Ascending aorta (tissue), 2 donors: ENCODE results near the gene CNKSR3. TPM values are rescaled to one million over a fixed set of nuclear protein-coding genes. Genes with fewer than 3 reads are reported as not detected.

ENCODE experiments used
- DNase-seq, 2 donors: peaks; one replicate each; pipeline ENCODE4 v3.0.0-alpha.2; 2019; ENCODE audit warnings: low spot score in 2 of 2
- H3K27ac ChIP-seq, 2 donors: fragments of 200-600 bp; sonication (generic); one replicate each; pipeline ENCODE4 v1.5.1; 2016 to 2017; ENCODE audit warnings: mild to moderate bottlenecking in 1 of 2
- H3K27me3 ChIP-seq: fragments of 200-600 bp; sonication (generic); one replicate; pipeline ENCODE4 v1.5.1; 2017
- H3K36me3 ChIP-seq, 2 donors: fragments of 200-600 bp; sonication (generic); one replicate each; pipeline ENCODE4 v1.5.1; 2016
- H3K4me1 ChIP-seq, 2 donors: fragments of 200-600 bp; sonication (generic); one replicate each; pipeline ENCODE4 v1.5.1; 2016 to 2017; ENCODE audit warnings: mild to moderate bottlenecking in 1 of 2
- H3K4me3 ChIP-seq, 2 donors: fragments of 200-600 bp; sonication (generic); one replicate each; pipeline ENCODE4 v1.5.1; 2016 to 2017; ENCODE audit warnings: mild to moderate bottlenecking in 1 of 2
- H3K9me3 ChIP-seq, 2 donors: fragments of 200-600 bp; sonication (generic); one replicate each; pipeline ENCODE4 v1.5.1; 2016
- intact Hi-C: fragments of 100-400 bp; cut with DNase I; formaldehyde crosslinking; loops from one replicate; pipeline ENCODE4 v1.15.1; 2023
- total RNA-seq: library from RNA; depleted of rRNA; stranded (reverse); fragments of >200 nt; gene quantifications from one replicate; pipeline ENCODE4 v1.1.0, GENCODE V29; 2016
- TF ChIP-seq, protein P1 (sequence below), 3 experiments: fragments of 200-600 bp in 2 of 3; fragments of 450-650 bp in 1 of 3; sonication (generic) in 2 of 3; IDR thresholded peaks; one replicate each; pipeline ENCODE4 v1.5.1; 2016 to 2019; ENCODE audit warnings: antibody characterized with exemption in 3 of 3, mild to moderate bottlenecking in 1 of 3, moderate library complexity in 1 of 3

The CNKSR3 gene
- total RNA-seq, 1 donor from 2014 or later = 9.7 TPM

DNA sequence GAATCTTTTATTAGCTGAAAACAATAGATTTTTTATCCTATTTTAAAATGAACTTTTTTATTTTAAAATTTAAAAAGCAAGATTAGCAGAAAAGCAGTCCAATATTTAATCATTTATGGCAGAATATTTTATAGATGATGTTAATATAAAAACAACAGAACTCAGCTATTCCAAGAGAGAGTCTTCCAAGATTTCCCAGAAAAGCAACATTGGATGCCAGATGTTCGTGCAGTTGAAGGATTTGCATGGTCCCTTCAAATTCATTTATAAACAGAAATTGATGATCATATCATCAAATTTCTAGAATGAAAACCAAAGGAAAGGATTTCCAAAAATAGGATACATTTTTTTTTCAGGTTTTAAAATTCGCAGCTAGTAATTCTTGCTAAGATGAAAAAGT, 25.4 kb upstream of the CNKSR3 start:
- intact Hi-C loops = no loop called here
- no peaks in the 10 kb centered on the region for H3K27me3 ChIP-seq
- TF ChIP-seq, protein P1, sequence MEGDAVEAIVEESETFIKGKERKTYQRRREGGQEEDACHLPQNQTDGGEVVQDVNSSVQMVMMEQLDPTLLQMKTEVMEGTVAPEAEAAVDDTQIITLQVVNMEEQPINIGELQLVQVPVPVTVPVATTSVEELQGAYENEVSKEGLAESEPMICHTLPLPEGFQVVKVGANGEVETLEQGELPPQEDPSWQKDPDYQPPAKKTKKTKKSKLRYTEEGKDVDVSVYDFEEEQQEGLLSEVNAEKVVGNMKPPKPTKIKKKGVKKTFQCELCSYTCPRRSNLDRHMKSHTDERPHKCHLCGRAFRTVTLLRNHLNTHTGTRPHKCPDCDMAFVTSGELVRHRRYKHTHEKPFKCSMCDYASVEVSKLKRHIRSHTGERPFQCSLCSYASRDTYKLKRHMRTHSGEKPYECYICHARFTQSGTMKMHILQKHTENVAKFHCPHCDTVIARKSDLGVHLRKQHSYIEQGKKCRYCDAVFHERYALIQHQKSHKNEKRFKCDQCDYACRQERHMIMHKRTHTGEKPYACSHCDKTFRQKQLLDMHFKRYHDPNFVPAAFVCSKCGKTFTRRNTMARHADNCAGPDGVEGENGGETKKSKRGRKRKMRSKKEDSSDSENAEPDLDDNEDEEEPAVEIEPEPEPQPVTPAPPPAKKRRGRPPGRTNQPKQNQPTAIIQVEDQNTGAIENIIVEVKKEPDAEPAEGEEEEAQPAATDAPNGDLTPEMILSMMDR (IDR thresholded peaks at IDR 0.05) = no peak
- peaks cover 0 to 3% of the 10 kb centered on the region in 2 donors for H3K4me1 ChIP-seq
- DNase-seq = no peak
- H3K4me3 ChIP-seq = no peak overlapping the region
- no peaks in the 10 kb centered on the region for H3K9me3 ChIP-seq
- H3K36me3 ChIP-seq = no peaks in the 10 kb centered on the region
- no peak overlapping the region for H3K27ac ChIP-seq

DNA sequence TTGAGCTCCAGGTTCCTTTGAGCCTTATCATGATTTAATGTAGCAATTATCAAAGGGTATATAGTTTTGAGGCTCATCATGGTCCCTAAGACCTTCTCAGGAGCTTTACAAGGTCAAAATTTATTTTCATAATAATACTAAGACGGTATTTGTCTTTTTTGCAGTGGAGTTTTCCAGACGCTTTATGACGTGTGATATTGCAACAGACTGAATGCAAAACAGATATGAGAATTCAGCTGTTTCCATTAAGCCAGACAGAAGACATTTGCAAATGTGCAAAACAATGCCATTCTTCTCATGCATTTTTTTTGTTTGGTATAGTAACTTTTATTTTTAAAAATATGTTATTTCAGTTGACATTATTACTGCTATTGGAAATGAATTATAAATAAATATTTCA, 24.7 kb upstream of the CNKSR3 start:
- H3K27ac ChIP-seq = no peak overlapping the region
- DNase-seq = no peak
- H3K4me1 ChIP-seq = peaks cover 0 to 3% of the 10 kb centered on the region in 2 donors
- intact Hi-C loops = no loop called here
- no peaks in the 10 kb centered on the region for H3K36me3 ChIP-seq
- no peak overlapping the region for H3K4me3 ChIP-seq
- H3K9me3 ChIP-seq = no peaks in the 10 kb centered on the region
- H3K27me3 ChIP-seq = no peaks in the 10 kb centered on the region
- TF ChIP-seq, protein P1 (IDR thresholded peaks at IDR 0.05) = no peak

DNA sequence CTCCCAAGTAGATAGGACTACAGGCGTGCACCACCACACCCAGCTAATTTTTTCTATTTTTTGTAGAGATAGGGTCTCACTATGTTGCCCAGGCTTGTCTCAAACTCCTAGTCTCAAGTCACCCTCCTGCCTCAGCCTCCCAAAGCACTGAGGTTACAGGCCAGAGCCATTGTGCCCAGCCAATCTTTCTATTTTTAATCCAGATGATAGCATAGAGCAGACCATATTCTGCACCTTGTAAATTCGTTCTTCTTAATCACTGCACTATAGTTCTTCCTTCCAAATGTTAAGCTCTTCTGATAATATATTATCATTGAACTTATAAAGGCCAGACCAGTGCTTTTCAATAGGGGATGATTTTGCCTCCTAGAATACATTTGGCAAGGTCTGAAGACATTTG, 24.0 kb upstream of the CNKSR3 start:
- peaks cover 0 to 3% of the 10 kb centered on the region in 2 donors for H3K4me1 ChIP-seq
- H3K4me3 ChIP-seq = no peak overlapping the region
- no peaks in the 10 kb centered on the region for H3K36me3 ChIP-seq
- TF ChIP-seq, protein P1 (IDR thresholded peaks at IDR 0.05) = no peak
- no peak for DNase-seq
- intact Hi-C loops = no loop called here
- no peaks in the 10 kb centered on the region for H3K9me3 ChIP-seq
- no peaks in the 10 kb centered on the region for H3K27me3 ChIP-seq
- no peak overlapping the region for H3K27ac ChIP-seq

DNA sequence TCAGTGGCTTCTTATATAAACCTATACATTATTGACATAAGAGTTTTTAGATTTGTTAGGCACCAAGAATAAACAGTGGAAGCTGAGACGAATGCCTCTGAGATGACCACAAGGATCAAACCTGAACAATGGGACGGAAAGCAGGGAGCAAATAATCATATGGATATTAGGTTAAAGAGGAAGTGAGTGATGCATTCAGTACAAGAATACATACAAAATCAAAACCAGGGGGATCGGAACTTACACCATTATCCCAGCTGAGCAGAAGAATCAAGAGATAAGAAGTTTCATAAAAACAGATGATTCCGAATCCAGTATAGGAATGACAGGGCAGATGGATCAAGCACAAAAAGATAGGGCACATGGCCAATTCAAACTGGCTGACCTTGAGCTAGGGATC, 21.9 kb upstream of the CNKSR3 start:
- Histone ChIP-seq H3K27me3 (no peaks in the 10 kb centered on the region), H3K4me1 (peaks cover 0 to 3% of the 10 kb centered on the region in 2 donors), H3K4me3 (no peak overlapping the region), H3K36me3 (no peaks in the 10 kb centered on the region), H3K9me3 (no peaks in the 10 kb centered on the region), H3K27ac (no peak overlapping the region)
- no peak for DNase-seq
- intact Hi-C loops = no loop called here
- TF ChIP-seq, protein P1 (IDR thresholded peaks at IDR 0.05) = no peak

DNA sequence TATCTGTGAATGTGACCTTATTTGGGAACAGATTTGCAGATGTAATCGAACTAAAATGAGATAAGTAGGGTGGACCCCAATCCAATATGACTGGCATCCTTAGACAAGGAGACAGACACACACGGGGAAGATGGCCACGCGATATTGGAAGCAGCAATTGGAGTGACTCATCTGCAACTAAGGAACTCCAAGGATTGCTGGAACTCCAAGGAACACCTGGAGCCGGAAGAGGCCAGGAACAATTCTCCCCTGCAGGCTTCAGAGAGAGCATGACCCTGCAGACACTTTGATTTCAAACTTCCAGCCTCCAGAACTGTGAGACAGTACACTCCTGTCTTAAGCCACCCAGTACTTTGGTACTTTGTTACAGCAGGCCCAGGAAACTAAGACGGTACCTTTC, 19.5 kb upstream of the CNKSR3 start:
- TF ChIP-seq, protein P1 (IDR thresholded peaks at IDR 0.05) = no peak
- Histone ChIP-seq H3K4me1 (no peaks in the 10 kb centered on the region), H3K9me3 (no peaks in the 10 kb centered on the region), H3K36me3 (no peaks in the 10 kb centered on the region), H3K4me3 (no peak overlapping the region), H3K27ac (no peak overlapping the region), H3K27me3 (no peaks in the 10 kb centered on the region)
- DNase-seq = no peak
- intact Hi-C loops = no loop called here

DNA sequence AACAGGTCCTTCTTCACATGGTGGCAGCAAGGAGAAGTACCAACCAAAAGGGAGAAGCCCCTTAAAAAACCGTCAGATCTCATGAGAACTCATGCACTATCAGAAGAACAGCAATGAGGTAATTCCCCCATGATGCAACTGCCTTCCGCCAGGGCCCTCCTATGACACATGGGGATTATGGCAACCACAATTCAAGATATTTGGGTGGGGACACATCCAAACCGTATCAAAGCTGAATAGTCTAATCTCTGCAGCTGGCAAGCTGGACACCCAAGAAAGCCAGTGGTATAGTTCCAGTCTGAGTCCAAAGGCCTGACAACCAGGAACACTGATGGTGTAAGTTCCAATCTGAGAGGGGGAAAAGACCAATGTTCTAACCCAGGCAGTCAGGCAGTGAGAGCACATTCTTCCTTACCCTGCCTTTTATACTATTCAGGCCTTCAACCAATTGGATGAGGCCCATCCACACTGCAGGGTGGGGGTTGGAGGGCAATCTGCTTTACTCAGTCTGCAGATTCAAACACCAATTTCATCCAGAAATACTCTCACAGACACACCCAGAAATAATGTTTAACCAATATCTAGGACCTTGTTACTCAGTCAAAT, 17.9 kb upstream of the CNKSR3 start:
- Histone ChIP-seq H3K27me3 (no peaks in the 10 kb centered on the region), H3K9me3 (no peaks in the 10 kb centered on the region), H3K4me1 (no peaks in the 10 kb centered on the region), H3K4me3 (no peak overlapping the region), H3K27ac (no peak overlapping the region), H3K36me3 (no peaks in the 10 kb centered on the region)
- intact Hi-C loops = no loop called here
- TF ChIP-seq, protein P1 (IDR thresholded peaks at IDR 0.05) = no peak
- no peak for DNase-seq
